Body of pancreas (tissue), 4 donors: Measurements from ENCODE around the gene ELOA. TPM values are rescaled to one million over a fixed set of nuclear protein-coding genes. Genes with fewer than 3 reads are reported as not detected.
"Not testable (repeated sequence)": the region's sequence is repeated elsewhere in the genome, so short reads cannot be mapped to it uniquely, and the experiment has no call there.

Experiments used
- ATAC-seq: fragments of 150-250 bp; one replicate; pipeline ENCODE4 v1.9.1; 2016
- DNase-seq, 4 donors: peaks; one replicate each; pipeline ENCODE4 v3.0.0-alpha.2; 2019
- H3K27ac ChIP-seq, 4 donors: fragments of 200-600 bp; sonication (generic); 1 replicate in 3 of 4; 2 replicates in 1 of 4; pipeline versions ENCODE4 v1.5.1 to v1.6.1; 2016 to 2019; ENCODE audit warnings: mild to moderate bottlenecking in 1 of 4, mixed read lengths in 1 of 4, moderate library complexity in 1 of 4
- H3K27me3 ChIP-seq, 2 donors: fragments of 200-600 bp; sonication (generic); one replicate each; pipeline ENCODE4 v1.6.0; 2016; ENCODE audit warnings: mild to moderate bottlenecking in 1 of 2
- H3K36me3 ChIP-seq, 2 donors: fragments of 200-600 bp; sonication (generic); replicated peaks in 1 of 2; 2 replicates each; pipeline ENCODE4 v1.5.1; 2016; ENCODE audit warnings: low read depth in 2 of 2; ENCODE audit not compliant: insufficient read depth in 1 of 2
- H3K4me1 ChIP-seq: fragments of 200-600 bp; sonication (generic); one replicate; pipeline ENCODE4 v1.6.0; 2016
- H3K4me3 ChIP-seq, 2 donors: fragments of 200-600 bp; sonication (generic); 1 replicate in 1 of 2; 2 replicates in 1 of 2; pipeline ENCODE4 v1.5.1; 2016 to 2019
- H3K9me3 ChIP-seq, 3 donors: fragments of 200-600 bp; sonication (generic); 1 replicate in 2 of 3; 2 replicates in 1 of 3; pipeline ENCODE4 v1.5.1; 2016
- POLR2A ChIP-seq, 3 donors: fragments of 450-650 bp; IDR thresholded peaks; one replicate each; pipeline ENCODE4 v1.6.1; 2016; ENCODE audit warnings: antibody characterized with exemption in 3 of 3, mild to moderate bottlenecking in 2 of 3
- WGBS, 2 donors: methylation state at CpG; one replicate each; pipeline ENCODE4 v1.1.5; 2017; 5-methylcytosine and 5-hydroxymethylcytosine counted together
- intact Hi-C: fragments of 100-400 bp; cut with DNase I; formaldehyde crosslinking; loops from one replicate; pipeline ENCODE4 v1.15.1; 2023
- total RNA-seq, 2 donors: library from RNA; depleted of rRNA; stranded (reverse); fragments of >200 nt; gene quantifications; one replicate each; pipeline ENCODE4 v1.1.0, GENCODE V29; 2016
- TF ChIP-seq, protein P1 (sequence below), 7 experiments: fragments of 450-650 bp in 4 of 7; fragments of 200-600 bp in 3 of 7; sonication (generic) in 3 of 7; IDR thresholded peaks; one replicate each; pipeline ENCODE4 v1.5.1; 2016 to 2019; ENCODE audit warnings: antibody characterized with exemption in 7 of 7

The ELOA gene
- total RNA-seq, 2 donors from 2014 or later: 22.6 to 28.0 TPM

DNA sequence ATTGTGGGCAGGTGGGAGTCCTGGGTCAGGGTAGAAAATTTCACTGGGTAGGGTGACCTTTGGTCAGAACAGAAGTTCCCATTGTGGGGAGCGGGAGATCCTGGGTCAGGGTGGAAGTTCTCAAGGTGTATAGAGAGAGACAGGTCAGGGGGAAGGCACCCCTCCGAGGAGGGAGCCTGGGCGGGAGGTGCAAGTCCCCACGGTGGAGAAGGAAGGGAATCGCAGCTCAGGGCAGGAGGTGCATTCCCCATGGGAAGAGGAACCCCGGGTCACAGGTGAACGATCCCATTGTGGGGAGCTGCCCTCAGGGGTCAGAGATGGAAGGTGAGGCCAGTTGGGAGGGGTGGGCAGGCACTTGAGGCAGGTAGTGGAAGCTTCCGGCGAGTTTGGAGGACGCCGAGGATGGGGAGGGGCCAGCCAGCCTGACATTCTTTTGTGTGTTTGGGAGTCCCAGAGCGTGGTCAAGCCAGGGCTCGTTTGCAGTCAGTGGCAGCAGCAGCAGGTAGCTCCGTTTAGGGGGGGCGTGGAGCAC, 48.3 kb downstream of the ELOA start:
- ATAC-seq (no peak), DNase-seq (peak in 1 of 4 donors; percentile 29)

DNA sequence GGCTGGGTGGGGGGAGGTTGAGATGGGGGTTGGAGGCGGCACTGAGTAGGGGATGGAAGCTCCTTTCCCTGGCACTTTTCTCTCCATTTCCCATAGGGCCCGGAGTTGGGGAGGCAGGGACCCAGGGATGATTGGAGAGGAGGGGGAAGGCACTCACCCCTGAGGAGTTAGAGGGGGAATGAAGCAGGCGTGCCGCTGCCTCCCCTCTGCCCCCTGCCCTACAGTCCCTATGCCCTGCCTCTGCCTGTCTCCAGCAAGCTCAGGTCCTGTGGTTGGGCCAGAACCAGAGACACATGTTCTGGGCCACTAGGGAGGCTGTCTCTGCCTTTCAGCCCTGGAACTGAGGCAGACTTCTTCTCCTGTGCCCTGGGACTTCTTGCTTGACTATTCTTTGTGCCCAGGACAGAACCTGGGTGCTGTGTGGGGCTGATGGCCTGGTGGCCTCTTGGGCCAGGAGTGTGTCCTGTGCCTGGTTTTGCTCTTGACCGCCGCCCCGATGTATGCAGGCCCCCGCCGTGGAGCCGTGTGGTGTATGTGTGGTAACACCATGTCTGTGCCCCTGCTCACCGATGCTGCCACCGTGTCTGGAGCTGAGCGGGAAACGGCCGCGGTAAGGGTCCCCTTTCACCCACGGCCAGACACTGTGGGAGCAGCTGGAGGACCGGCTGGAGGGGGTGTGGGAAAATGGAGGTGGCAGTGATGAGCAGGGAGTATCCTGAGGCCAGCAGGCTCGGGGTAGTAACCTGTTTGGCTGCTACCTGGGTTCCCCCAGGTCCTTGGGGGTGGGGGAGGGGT, 49.1 kb downstream of the ELOA start:
- no peak for DNase-seq
- 49 to 66% methylated on average over 5 to 19 of the region's 19 CpGs for WGBS, 2 donors
- TF ChIP-seq, protein P1, sequence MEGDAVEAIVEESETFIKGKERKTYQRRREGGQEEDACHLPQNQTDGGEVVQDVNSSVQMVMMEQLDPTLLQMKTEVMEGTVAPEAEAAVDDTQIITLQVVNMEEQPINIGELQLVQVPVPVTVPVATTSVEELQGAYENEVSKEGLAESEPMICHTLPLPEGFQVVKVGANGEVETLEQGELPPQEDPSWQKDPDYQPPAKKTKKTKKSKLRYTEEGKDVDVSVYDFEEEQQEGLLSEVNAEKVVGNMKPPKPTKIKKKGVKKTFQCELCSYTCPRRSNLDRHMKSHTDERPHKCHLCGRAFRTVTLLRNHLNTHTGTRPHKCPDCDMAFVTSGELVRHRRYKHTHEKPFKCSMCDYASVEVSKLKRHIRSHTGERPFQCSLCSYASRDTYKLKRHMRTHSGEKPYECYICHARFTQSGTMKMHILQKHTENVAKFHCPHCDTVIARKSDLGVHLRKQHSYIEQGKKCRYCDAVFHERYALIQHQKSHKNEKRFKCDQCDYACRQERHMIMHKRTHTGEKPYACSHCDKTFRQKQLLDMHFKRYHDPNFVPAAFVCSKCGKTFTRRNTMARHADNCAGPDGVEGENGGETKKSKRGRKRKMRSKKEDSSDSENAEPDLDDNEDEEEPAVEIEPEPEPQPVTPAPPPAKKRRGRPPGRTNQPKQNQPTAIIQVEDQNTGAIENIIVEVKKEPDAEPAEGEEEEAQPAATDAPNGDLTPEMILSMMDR (IDR thresholded peaks at IDR 0.05): no peak
- no peak for TF ChIP-seq POLR2A (IDR thresholded peaks at IDR 0.05)
- Histone ChIP-seq H3K4me1 (peaks cover 30% of the 10 kb centered on the region), H3K9me3 (no peaks in the 10 kb centered on the region), H3K27ac (no peak overlapping the region), H3K4me3 (no peak overlapping the region), H3K27me3 (no peaks in the 10 kb centered on the region), H3K36me3 (no peaks in the 10 kb centered on the region)
- intact Hi-C loops: no loop called here
- no peak for ATAC-seq

More for the DNA sequence above, 48.3 kb downstream of the ELOA start:
- intact Hi-C loops: no loop called here
- TF ChIP-seq POLR2A (IDR thresholded peaks at IDR 0.05): no peak
- TF ChIP-seq, protein P1 (IDR thresholded peaks at IDR 0.05): no peak
- Histone ChIP-seq H3K27ac (peak overlapping the region; percentile 43 to 72 (median 60)), H3K36me3 (no peaks in the 10 kb centered on the region), H3K4me1 (peaks cover 30% of the 10 kb centered on the region), H3K9me3 (no peaks in the 10 kb centered on the region), H3K27me3 (no peaks in the 10 kb centered on the region), H3K4me3 (peak overlapping the region; percentile 73 to 88)
- WGBS, 2 donors: 0% methylated on average over 8 to 13 of the region's 15 CpGs

DNA sequence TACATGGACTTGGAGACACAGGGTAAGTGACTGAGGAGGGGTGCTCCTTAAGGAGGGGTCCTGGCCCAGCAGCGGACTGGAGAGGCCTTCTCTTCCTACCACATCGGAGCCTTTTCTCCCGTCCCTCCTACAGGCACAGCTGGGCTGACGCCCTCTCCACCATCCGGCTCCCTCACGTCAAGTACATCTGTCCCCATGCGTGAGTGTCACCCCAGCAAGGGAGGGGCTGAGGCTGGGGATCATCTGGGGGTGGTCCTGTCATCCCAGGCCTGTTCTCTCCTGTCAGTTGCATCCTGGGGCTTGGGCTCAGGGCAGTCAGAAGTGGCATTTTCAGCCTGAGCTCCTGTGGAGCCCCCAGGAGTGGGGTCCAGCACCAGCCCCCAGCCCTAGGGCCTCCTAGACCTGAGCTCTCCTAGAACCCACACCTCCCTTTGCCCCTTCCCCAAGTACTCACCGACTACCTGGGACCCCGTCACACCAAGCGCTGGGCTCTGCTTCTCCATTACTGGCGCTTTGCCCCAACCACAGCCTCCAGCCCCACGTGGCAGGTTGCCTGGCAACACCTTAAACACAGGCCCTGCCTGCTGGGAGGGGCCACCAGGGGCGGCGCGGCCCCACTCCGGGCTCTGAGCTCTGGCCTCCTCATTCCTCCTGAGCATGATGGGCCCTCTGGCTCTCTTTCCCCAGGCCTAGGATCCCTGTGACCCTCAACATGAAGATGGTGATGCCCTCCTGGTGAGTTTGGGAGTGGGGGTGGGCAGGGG, 49.9 kb downstream of the ELOA start:
- DNase-seq: peak; percentile 44 to 82 (median 59)
- intact Hi-C loops: no loop called here
- peaks cover 37% of the 10 kb centered on the region for H3K4me1 ChIP-seq
- H3K27ac ChIP-seq: peak overlapping the region in 1 of 4 donors; percentile 6
- WGBS, 2 donors: 52 to 90% methylated on average over 7 to 16 of the region's 16 CpGs
- no peak for ATAC-seq
- no peaks in the 10 kb centered on the region for H3K36me3 ChIP-seq
- no peak overlapping the region for H3K4me3 ChIP-seq
- no peaks in the 10 kb centered on the region for H3K9me3 ChIP-seq
- TF ChIP-seq, protein P1 (IDR thresholded peaks at IDR 0.05): no peak
- TF ChIP-seq POLR2A (IDR thresholded peaks at IDR 0.05): no peak
- H3K27me3 ChIP-seq: no peaks in the 10 kb centered on the region

DNA sequence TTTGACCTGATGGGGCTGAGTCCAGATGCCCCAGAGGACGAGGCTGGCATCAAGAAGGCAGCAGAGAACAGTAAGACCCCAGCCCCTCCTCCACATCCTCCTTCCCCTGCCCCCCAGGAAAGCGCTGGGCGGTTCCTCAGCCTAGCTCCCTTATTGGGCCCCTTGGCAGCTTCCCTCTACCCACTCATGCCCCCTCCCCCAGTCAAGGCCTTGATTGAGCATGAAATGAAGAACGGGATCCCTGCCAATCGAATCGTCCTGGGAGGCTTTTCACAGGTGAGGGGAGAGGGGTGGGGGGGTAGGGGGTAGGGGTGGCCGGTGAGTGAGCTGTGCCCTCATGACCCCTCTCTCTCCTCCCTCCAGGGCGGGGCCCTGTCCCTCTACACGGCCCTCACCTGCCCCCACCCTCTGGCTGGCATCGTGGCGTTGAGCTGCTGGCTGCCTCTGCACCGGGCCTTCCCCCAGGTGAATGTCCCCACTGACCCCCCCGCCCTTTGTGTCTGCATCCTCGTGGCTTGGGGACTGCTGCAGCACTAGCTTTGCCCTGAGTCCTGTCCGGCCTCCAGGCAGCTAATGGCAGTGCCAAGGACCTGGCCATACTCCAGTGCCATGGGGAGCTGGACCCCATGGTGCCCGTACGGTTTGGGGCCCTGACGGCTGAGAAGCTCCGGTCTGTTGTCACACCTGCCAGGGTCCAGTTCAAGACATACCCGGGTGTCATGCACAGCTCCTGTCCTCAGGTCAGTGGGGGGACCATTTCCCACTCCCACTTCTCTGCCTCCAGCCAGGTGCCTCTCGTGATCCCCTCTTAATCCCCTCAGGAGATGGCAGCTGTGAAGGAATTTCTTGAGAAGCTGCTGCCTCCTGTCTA, 50.8 kb downstream of the ELOA start:
- H3K36me3 ChIP-seq: no peaks in the 10 kb centered on the region
- no peak for ATAC-seq
- WGBS, 2 donors: 70 to 73% methylated on average over 9 to 19 of the region's 21 CpGs
- intact Hi-C loops: no loop called here
- TF ChIP-seq POLR2A (IDR thresholded peaks at IDR 0.05): no peak
- TF ChIP-seq, protein P1 (IDR thresholded peaks at IDR 0.05): no peak
- no peak overlapping the region for H3K4me3 ChIP-seq
- H3K27ac ChIP-seq: peak overlapping the region in 1 of 4 donors; percentile 6
- no peak for DNase-seq
- H3K27me3 ChIP-seq: no peaks in the 10 kb centered on the region
- H3K9me3 ChIP-seq: no peaks in the 10 kb centered on the region
- peaks cover 46% of the 10 kb centered on the region for H3K4me1 ChIP-seq

DNA sequence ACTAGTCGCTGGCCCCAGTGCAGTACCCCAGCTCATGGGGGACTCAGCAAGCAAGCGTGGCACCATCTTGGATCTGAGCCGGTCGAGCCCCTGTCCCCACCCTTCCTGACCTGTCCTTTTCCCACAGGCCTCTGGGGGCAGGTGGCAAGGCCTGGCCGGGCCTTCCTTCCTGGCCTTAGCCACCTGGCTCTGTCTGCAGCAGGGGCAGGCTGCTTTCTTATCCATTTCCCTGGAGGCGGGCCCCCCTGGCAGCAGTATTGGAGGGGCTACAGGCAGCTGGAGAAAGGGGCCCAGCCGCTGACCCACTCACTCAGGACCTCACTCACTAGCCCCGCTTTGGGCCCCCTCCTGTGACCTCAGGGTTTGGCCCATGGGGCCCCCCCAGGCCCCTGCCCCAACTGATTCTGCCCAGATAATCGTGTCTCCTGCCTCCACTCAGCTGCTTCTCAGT, 51.5 kb downstream of the ELOA start:
- H3K27me3 ChIP-seq, intact Hi-C loops, H3K4me3 ChIP-seq, H3K9me3 ChIP-seq, DNase-seq, ATAC-seq, H3K36me3 ChIP-seq, H3K27ac ChIP-seq: not testable (repeated sequence)
- H3K4me1 ChIP-seq: peaks cover 52% of the 10 kb centered on the region
- whole genome bisulfite sequencing, 2 donors: 73 to 76% methylated on average over 5 to 6 of the region's 9 CpGs
